Common myeloid progenitor, CD34-positive (primary cell): ENCODE data around the gene MMD.
"Not testable (repeated sequence)": the region's sequence is repeated elsewhere in the genome, so short reads cannot be mapped to it uniquely, and the experiment has no call there.

Experiments used
- CTCF ChIA-PET: fragments of 350-600 bp; sonication (Branson Sonifier 250); formaldehyde crosslinking; loops from one replicate; lab custom pipeline; 2021; ENCODE audit warnings: antibody characterized with exemption; lab: Charles Lee
- POLR2A ChIA-PET: fragments of 350-600 bp; sonication (Branson Sonifier 250); formaldehyde crosslinking; loops from one replicate; lab custom pipeline; 2021; ENCODE audit warnings: antibody characterized with exemption; lab: Charles Lee
- DNase-seq, 3 donors: peaks; one replicate each; pipeline versions ENCODE4 v3.0.0 to v3.0.0-alpha.2; 2013
- H3K27ac ChIP-seq, 2 experiments: 1 replicate in 1 of 2; 2 replicates in 1 of 2; pipeline ENCODE4 v1.7.0; 2013; ENCODE audit warnings: inconsistent platforms in 2 of 2, low read length in 2 of 2, mild to moderate bottlenecking in 2 of 2, low read depth in 1 of 2, moderate library complexity in 1 of 2; ENCODE audit not compliant: severe bottlenecking in 2 of 2, insufficient read depth in 1 of 2, poor library complexity in 1 of 2
- H3K27me3 ChIP-seq, 5 experiments: replicated peaks in 2 of 5; 1 replicate in 3 of 5; 2 replicates in 2 of 5; pipeline versions ENCODE4 v1.6.1 to v1.7.0; 2013; ENCODE audit warnings: low read length in 4 of 5, mild to moderate bottlenecking in 2 of 5, moderate library complexity in 2 of 5, inconsistent platforms in 1 of 5; ENCODE audit not compliant: insufficient read depth in 5 of 5, control insufficient read depth in 4 of 5
- H3K36me3 ChIP-seq, 4 experiments: 1 replicate in 2 of 4; 2 replicates in 2 of 4; pipeline versions ENCODE4 v1.6.1 to v1.7.0; 2013; ENCODE audit warnings: low read length in 3 of 4, control low read depth in 1 of 4, mild to moderate bottlenecking in 1 of 4; ENCODE audit not compliant: control insufficient read depth in 4 of 4, insufficient read depth in 4 of 4
- H3K4me1 ChIP-seq, 4 experiments: 1 replicate in 3 of 4; 2 replicates in 1 of 4; pipeline versions ENCODE4 v1.6.1 to v1.7.1; 2013; ENCODE audit warnings: low read length in 3 of 4, mild to moderate bottlenecking in 3 of 4, control low read depth in 1 of 4, inconsistent platforms in 1 of 4, moderate library complexity in 1 of 4; ENCODE audit not compliant: control insufficient read depth in 4 of 4, insufficient read depth in 4 of 4; ENCODE audit errors: control extremely low read depth in 1 of 4
- H3K4me3 ChIP-seq, 7 experiments: 1 replicate in 4 of 7; 2 replicates in 3 of 7; pipeline versions ENCODE4 v1.5.1 to v1.7.0; 2013; ENCODE audit warnings: mild to moderate bottlenecking in 7 of 7, low read length in 6 of 7, moderate library complexity in 6 of 7, inconsistent platforms in 2 of 7, low read depth in 2 of 7, control low read depth in 1 of 7; ENCODE audit not compliant: insufficient read depth in 4 of 7, control insufficient read depth in 1 of 7; ENCODE audit errors: extremely low read depth in 1 of 7
- H3K9me3 ChIP-seq, 5 experiments: 1 replicate in 4 of 5; 2 replicates in 1 of 5; pipeline versions ENCODE4 v1.6.1 to v1.7.1; 2013; ENCODE audit warnings: low read length in 4 of 5, mild to moderate bottlenecking in 2 of 5, inconsistent platforms in 1 of 5, low read depth in 1 of 5, moderate library complexity in 1 of 5; ENCODE audit not compliant: control insufficient read depth in 4 of 5, insufficient read depth in 2 of 5; ENCODE audit errors: control extremely low read depth in 1 of 5
- WGBS: methylation state at CpG from one replicate; pipeline ENCODE4 v1.1.5; 2013; ENCODE audit not compliant: insufficient coverage; 5-methylcytosine and 5-hydroxymethylcytosine counted together

The MMD gene

GRCh38 chr17:55395803-55396505 is 25.7 kb downstream of the MMD start:
- POLR2A ChIA-PET, result interaction anchor here (0.9 kb wide), 1 partner anchor 26 kb away, joined by 3 read pairs; the partner anchor contains the start of gene MMD
- H3K27me3 ChIP-seq, result no peaks in the 10 kb centered on the region

GRCh38 chr17:55394357-55395021 is 27.1 kb downstream of the MMD start:
- peaks cover 9 to 27% (median 12%) of the 10 kb centered on the region in 4 experiments for H3K36me3 ChIP-seq
- no peak overlapping the region for H3K4me3 ChIP-seq
- no peak for DNase-seq
- H3K27me3 ChIP-seq, result no peaks in the 10 kb centered on the region
- H3K4me1 ChIP-seq, result peaks cover 0 to 10% (median 0%) of the 10 kb centered on the region in 4 experiments
- WGBS, result 94% methylated on average over 5 of the region's 6 CpGs
- H3K9me3 ChIP-seq, result no peaks in the 10 kb centered on the region
- ChIA-PET POLR2A (no interaction called here), CTCF (interaction anchor here (1.2 kb wide), 1 partner anchor 38 kb away, joined by 3 read pairs; no protein-coding TSS in a partner anchor)
- no peak overlapping the region for H3K27ac ChIP-seq

More at GRCh38 chr17:55395803-55396505, 25.7 kb downstream of the MMD start:
- Histone ChIP-seq H3K4me1 (peaks cover 0 to 10% (median 0%) of the 10 kb centered on the region in 4 experiments), H3K27ac (no peak overlapping the region), H3K4me3 (no peak overlapping the region), H3K36me3 (peaks cover 13 to 35% (median 19%) of the 10 kb centered on the region in 4 experiments), H3K9me3 (no peaks in the 10 kb centered on the region)
- WGBS, result no CpG with 5 or more reads among the region's 5 CpGs
- DNase-seq, result no peak
- CTCF ChIA-PET, result no interaction called here

DNA sequence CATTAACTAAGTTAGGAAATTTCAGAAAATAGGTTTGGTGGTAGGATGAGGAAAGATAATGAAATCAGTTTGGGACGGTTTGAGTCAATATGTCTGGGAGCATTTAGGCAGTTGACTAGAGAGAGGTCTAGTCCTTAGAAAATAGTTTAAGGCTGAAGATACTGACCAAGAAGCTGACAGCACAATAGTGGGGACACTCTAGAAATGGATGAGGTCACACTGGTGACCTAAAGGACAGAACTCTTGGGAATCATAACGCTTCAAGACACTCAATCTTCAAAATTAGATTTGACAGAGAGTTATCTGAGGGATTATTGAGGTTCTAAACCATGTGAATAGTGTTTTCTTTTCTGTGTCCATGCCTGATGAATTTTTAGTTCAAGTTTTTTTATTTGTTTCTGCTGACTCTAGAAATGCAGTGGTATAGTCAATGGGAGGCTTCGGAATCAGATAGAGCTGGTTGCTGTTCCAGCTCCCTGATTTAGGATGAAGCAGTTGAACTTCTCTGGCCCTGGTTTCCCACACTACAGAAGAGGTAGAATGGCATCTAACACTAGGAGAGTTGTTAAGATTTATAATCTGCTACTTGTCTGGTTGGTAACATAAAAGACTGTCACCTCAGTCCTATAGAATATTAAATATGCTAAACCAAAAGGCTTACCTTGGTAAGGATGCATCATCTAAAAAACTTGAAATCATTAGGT is 29.7 kb downstream of the MMD start:
- no peak overlapping the region for H3K4me3 ChIP-seq
- H3K9me3 ChIP-seq, result no peaks in the 10 kb centered on the region
- peaks cover 0 to 10% (median 0%) of the 10 kb centered on the region in 4 experiments for H3K4me1 ChIP-seq
- no peak for DNase-seq
- peaks cover 0 to 12% (median 5%) of the 10 kb centered on the region in 4 experiments for H3K36me3 ChIP-seq
- no peak overlapping the region for H3K27ac ChIP-seq
- H3K27me3 ChIP-seq, result no peaks in the 10 kb centered on the region
- ChIA-PET CTCF (interaction anchor here (2.2 kb wide), 1 partner anchor 35 kb away, joined by 5 read pairs; no protein-coding TSS in a partner anchor), POLR2A (no interaction called here)
- 100% methylated on average over 3 of the region's 3 CpGs for WGBS

- ChIA-PET CTCF (interaction anchor here (2.2 kb wide), 1 partner anchor 35 kb away, joined by 5 read pairs; no protein-coding TSS in a partner anchor), POLR2A (no interaction called here)
- no peak overlapping the region for H3K27ac ChIP-seq
- WGBS, result 100% methylated on average over 4 of the region's 4 CpGs
- no peak for DNase-seq
- H3K4me3 ChIP-seq, result no peak overlapping the region
- H3K4me1 ChIP-seq, result peaks cover 0 to 10% (median 0%) of the 10 kb centered on the region in 4 experiments
- no peaks in the 10 kb centered on the region for H3K9me3 ChIP-seq
- H3K36me3 ChIP-seq, result peaks cover 0 to 12% (median 5%) of the 10 kb centered on the region in 4 experiments
- H3K27me3 ChIP-seq, result no peaks in the 10 kb centered on the region
Measured at GRCh38 chr17:55391244-55391757, 30.3 kb downstream of the MMD start.

- peaks cover 0 to 12% (median 5%) of the 10 kb centered on the region in 4 experiments for H3K36me3 ChIP-seq
- no peak overlapping the region for H3K27ac ChIP-seq
- POLR2A ChIA-PET, result no interaction called here
- H3K4me1 ChIP-seq, result peaks cover 0 to 10% (median 0%) of the 10 kb centered on the region in 4 experiments
- no peak for DNase-seq
- H3K9me3 ChIP-seq, result no peaks in the 10 kb centered on the region
- no peak overlapping the region for H3K4me3 ChIP-seq
- CTCF ChIA-PET, result interaction anchor here (1.4 to 2.2 kb wide), 2 partner anchors 10 to 34 kb away, joined by 3 to 5 read pairs; no protein-coding TSS in a partner anchor
- H3K27me3 ChIP-seq, result no peaks in the 10 kb centered on the region
- no CpG with 5 or more reads among the region's 3 CpGs for WGBS
Measured at GRCh38 chr17:55390364-55390977, 31.2 kb downstream of the MMD start.

- H3K4me3 ChIP-seq, H3K27ac ChIP-seq, H3K9me3 ChIP-seq, POLR2A ChIA-PET, DNase-seq, H3K27me3 ChIP-seq, H3K4me1 ChIP-seq: not testable (repeated sequence)
- CTCF ChIA-PET, result interaction anchor here (1.4 to 1.6 kb wide), 2 partner anchors 10 to 124 kb away, joined by 3 read pairs; no protein-coding TSS in a partner anchor
- no CpG with 5 or more reads among the region's 1 CpG for WGBS
- H3K36me3 ChIP-seq, result peaks cover 0 to 12% (median 5%) of the 10 kb centered on the region in 4 experiments
Measured at GRCh38 chr17:55389715-55390114, 31.9 kb downstream of the MMD start.
